NCI-H1436 (cell line): Measurements from ENCODE around the gene S100A6.
A peak's percentile ranks its signal among the peaks of the same experiment; 100 is the strongest.
"Not testable (repeated sequence)": the region's sequence is repeated elsewhere in the genome, so short reads cannot be mapped to it uniquely, and the experiment has no call there.

Source experiments
- DNase-seq: peaks from one replicate; lab custom pipeline; 2025; lab: John Stamatoyannopoulos, UW

S100A6 gene

GRCh38 chr1:153535242-153536011 lies at the start of gene S100A6:
Gene S100A6, minus strand, starts transcription at chr1:153535991. Its CDS starts 652 bp downstream, at chr1:153535339.
- no peak for DNase-seq

DNA sequence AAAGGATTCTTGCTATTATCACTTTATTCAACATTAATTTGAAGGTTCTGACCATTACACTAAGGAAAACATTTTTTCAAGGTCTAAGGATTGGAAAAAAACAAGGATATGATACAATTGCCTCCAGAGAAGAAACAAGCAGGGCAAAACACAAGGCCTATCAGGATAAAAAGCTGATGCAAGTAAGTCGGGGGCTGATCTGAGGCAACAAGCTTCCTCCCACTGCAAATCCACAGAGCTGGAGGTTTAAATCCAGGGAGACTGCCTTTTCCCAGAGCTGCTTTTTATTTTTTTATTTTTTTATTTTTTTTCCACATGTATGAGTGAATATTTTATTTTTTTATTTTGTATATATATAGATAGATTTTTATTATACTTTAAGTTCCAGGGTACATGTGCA lies 49.2 kb upstream of the S100A6 start:
- no peak for DNase-seq

DNA sequence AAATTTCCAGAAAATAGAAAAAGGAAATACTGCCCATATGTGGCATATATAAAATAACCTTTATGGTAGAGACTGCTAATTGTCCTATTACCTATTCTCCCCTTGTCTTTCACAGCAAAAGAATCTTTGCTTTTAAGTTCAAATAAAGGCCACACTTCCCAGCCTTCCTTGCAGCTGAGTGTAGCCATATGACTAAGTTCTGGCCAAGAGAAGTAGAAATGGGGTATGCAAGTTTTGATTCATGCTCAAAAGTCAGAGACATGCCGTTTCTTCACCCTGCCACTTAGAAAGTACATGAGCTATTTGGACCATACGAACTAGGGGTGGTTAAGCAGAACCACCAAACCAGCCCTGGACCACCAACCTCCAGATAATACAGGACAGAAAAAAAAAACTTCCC lies 48.2 kb upstream of the S100A6 start:
- DNase-seq, result no peak

GRCh38 chr1:153583514-153583913 lies 47.7 kb upstream of the S100A6 start:
- not testable (repeated sequence) for DNase-seq

- not testable (repeated sequence) for DNase-seq
These were observed 47.0 kb upstream of the S100A6 start for GRCh38 chr1:153582836-153583235.

DNA sequence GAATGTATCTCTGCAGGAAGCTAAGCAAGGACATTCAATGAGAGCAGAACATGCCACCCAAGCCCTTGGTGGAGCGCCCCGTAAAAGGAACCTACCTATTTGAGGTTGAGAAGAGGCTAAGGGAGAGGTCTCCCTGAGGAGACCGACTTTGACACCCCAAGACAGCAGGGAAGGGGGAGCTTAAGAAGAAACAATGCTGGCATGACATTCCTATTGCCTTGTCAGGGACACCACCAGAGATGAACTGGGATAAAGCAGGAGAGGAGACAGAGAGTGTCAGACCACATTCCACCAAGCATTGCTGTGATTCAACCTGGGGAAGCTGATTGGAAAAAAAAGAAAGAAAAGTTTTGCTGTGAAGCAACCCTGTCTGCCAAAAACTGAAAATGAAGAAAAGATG lies 43.1 kb upstream of the S100A6 start:
- DNase-seq, result no peak

DNA sequence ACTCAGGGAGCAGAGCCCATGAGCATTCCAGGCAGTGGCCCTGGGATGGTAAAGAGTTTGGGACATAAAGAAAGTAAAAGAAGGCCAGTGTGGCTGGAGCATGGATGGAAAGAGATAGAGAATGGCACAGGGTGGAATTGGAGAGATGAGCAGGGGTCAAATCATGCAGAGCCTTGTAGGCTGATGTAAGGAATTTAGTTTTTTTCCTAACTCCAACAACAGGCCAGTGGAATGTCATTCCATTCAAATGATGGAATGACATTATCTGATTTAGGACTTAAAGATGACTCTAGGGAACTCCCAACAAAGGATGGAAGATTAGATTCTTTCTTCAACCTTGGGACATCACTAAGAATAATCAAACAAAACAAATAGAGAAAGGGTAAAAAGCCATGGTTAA lies 42.7 kb upstream of the S100A6 start:
- no peak for DNase-seq

DNA sequence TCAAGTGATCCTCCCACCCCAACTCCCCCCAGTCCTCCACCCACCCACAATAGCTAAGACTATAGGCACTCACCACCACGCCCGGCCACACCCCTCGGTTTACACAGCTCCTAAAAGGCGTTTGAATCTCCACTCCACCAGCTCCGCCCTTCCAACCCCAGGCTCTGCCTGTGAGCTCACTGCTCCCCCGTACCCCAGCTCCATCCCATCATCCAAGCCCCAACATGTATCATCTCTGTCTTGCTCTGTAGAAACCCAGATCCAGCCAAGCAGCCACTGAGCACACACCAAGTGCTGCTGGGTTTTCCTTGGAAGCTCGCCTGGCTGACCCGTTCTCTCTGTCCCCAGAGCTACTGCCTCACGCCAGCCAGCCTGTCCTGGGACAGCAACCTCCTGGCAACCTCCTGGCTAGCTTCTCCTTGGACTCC lies 41.8 kb upstream of the S100A6 start:
- no peak for DNase-seq

- DNase-seq, result no peak
These were observed 41.3 kb upstream of the S100A6 start for GRCh38 chr1:153577138-153577537.

- not testable (repeated sequence) for DNase-seq
These were observed 39.7 kb upstream of the S100A6 start for GRCh38 chr1:153575497-153575896.

DNA sequence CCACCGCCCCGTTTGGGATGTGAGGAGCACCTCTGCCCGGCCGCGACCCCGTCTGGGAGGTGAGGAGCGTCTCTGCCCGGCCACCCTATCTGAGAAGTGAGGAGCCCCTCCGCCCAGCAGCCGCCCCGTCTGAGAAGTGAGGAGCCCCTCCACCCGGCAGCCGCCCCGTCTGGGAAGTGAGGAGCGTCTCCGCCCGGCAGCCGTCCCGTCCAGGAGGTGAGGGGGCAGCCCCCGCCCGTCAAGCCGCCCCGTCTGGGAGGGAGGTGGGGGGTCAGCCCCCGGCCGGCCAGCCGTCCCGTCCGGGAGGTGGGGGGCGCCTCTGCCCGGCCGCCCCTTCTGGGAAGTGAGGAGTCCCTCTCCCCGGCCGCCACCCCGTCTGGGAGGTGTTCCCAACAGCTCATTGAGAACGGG lies 39.3 kb upstream of the S100A6 start:
- not testable (repeated sequence) for DNase-seq

- no peak for DNase-seq
These were observed 37.6 kb upstream of the S100A6 start for GRCh38 chr1:153573351-153573750.

DNA sequence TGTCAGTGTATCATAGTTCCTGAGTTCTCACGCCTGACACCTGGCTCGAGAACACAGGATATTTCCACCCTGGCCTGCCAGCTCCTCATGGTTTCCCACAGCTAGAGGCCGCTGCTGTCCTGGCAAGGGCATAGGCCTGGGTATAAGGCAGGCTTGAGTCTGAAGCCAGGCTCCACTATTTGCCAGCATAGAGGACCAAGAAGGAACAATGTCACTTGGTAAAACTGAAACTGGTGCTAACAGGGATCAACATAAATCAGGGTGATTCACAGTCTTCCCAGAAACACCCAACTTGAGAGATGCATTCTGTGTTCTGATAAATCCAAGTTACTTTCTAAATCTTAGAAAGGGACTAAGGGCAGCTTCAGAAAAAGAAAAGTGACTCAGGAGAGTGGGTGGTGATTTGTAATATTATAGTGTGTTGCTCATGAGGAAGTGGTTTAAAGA lies 36.8 kb upstream of the S100A6 start:
- peak; percentile 72 for DNase-seq

DNA sequence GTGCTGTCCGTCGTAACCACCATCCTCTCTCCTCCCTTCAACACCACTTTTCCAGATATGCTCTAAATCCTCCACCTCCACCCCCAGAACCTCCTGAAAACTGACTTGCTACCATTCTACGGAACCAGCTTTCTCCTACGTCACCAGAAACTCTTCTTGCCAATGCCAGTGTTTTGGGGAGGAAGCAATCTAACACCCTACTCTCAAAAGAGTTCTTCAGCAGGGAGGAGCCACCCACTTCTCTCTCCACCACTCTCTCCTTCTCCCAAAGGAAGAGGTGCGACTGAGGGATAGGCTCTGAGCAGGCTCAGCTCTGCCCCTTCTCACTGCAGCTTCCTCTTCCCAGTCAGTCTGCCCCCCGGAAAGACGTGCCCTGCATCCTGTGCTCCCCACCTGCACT lies 35.9 kb upstream of the S100A6 start:
- DNase-seq, result no peak

GRCh38 chr1:153570874-153571273 lies 35.1 kb upstream of the S100A6 start:
- DNase-seq, result no peak

DNA sequence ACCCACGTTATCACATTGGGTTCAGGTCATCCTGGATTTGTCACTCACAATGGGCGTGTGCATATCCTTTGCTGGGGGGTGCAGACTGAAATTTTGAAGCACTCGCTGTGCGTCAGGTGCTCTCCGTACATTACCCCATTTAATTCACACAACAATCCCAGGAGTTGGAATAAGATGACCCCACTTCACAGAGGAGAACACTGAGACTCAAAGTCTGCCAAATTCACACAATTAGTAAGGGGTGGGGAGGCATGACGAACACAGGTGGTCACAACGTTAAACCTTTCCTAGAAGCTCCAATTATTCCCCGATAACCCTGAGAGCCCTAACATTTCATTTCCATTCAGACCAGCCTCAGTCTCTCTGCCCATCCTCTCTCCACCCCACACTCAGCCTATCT lies 33.7 kb upstream of the S100A6 start:
- DNase-seq, result no peak

- DNase-seq, result peak; percentile 85
These were observed 32.7 kb upstream of the S100A6 start for GRCh38 chr1:153568367-153569099.

DNA sequence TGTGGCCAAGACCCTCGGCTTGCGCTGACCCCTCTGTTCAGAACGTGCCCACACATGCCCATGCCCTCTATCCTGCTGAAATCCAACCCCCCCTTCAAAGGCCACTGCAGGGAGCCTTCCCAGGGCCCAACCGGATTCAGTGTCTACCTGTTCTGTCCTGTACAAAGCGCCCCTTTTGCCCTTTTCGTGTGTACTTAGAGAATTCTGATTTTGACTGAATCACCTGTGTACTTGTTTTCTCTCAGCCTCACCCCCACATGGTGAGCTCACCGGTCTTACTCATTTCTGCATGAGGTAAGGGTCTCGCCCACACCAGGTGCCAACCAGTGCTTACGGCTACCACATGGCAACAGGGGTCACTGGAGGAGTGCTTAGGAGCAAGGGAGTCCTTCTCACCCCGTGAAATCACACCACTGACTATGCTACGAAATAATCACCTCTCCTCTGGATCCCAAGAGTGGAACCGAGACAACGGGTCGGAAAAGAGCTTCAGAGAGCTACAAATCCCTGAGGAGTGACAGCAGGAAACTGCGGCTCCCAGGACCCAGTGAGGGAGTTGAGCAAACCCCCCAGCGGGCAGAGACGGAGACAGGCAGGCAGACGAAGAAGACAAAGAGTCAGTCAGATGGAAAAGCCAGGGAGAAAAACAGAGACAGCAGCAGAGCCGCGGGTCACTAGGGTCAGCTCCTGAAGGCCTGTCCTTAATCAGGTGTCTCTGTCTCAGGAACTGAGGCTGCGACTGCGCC lies 32.0 kb upstream of the S100A6 start:
- no peak for DNase-seq

DNA sequence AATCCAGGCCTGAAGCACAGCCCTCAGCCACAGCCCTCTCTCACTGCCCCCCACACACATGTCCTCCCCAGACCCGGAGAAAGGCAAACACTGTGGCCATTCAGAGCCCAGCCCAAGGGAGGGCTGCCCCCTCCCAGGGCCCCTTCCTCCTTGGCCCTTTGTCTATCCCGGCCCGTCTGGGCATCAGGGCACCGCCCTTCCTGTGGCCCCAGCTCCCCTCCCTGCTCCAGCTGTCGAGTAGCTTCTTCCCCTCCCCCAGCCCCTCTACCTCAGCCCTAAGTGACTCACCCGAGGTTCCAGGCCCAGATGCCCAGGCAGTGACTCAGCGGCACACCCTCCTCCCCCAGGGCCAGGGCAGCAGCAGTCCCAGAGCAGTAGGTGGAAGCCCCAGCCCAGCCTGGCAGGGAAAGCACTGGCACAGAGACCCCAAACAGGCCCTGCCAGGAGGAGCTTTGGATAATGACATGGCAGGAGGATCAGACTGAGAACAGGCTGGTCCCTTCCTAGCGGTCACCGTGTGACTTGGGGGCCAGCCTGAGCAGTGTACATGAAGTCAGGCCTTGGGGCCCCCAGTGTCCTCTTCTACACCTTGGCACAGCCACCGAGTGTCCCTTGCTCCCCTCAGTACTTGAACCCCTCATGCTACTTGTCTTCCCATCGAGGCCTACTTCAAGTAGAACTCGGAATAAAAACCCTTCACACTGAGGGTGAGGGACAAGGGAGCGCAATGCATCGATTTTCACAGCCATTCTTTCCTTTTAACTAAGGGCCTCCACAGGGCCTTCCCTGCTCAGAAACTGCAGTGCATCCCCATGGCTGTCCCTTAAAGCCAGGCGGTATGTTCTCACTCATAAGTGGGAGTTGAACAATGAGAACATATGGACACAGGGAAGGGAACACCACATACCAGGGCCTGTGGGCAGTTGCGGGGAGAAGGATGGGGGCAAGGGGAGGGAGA lies 30.9 kb upstream of the S100A6 start:
- DNase-seq, result peak; percentile 52

DNA sequence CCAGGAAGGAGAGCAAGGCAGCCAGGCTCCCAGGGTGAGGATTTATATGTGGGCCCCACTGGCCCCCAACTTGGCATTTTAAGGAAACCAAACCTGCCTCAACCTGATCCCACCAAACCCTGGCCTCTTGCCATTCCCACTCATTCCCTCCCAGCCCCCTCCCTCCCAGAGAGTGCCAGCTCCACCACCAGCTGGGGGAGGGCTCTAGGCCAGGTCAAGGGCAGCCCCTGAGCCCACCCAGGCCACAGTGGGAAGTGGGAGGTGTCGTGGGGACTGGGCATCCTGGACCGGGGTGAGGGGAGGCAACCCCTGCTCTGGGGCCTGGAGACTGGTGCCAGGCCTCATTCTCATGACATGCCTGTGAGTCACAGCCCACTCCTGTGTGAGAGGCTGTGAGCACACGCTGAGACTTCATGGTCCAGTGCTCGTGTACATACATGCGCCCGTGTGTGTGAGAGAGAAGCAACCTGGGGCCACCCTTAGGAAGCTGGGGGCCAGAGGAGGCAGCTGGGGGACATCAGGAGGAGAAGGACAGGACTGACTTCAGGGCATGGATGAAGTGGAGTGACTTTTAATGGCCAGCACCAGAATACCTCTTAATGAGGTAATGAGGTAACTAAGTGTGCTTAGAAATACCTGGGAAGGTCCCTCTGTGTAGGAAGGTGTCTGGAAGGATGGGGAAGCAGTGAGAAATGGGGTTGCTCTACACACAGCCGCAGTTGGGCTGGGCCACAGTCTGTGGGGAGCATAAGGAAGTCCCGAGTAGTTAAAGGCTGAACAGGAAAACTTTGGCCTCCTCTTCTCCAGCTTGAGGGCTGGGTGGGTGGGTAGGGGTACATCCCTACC lies 30.0 kb upstream of the S100A6 start, which contains the start of gene S100A2:
Gene S100A2 (minus strand): TSS at position 316 of the 846 bp plus-strand sequence. CDS start 1,967 bp downstream, outside the sequence.
- DNase-seq, result no peak
